Cardiac septum (tissue), 1 donor: ENCODE measurements around the gene SMC3. TPM values are rescaled to one million over a fixed set of nuclear protein-coding genes. Genes with fewer than 3 reads are reported as not detected.

Experiments
- DNase-seq: peaks from one replicate; pipeline ENCODE4 v3.0.0-alpha.2; 2020; ENCODE audit warnings: low spot score
- intact Hi-C: fragments of 100-400 bp; cut with DNase I; formaldehyde crosslinking; loops from one replicate; pipeline ENCODE4 v1.14.0; 2022
- total RNA-seq: library from RNA; stranded (reverse); fragmentation: NEBNext Ultra II Directional; extraction: Animal tissue kit (Norgen Biotek cat#: 25700); gene quantifications from one replicate; pipeline ENCODE4 v1.2.1, GENCODE V29; 2021
- donor health status: DM: no; HTN: no; CAD: no.

Gene SMC3
- total RNA-seq, 1 donor from 2014 or later = 21.3 TPM

GRCh38 chr10:110652475-110653118, 85.1 kb downstream of the SMC3 start:
- no peak for DNase-seq
- intact Hi-C loops = no loop called here

Other genes with a start within 250 kb of the SMC3 start
- 29.4 TPM for gene DUSP5, start 69.8 kb upstream of the SMC3 start, total RNA-seq
- 105 TPM for gene RBM20, start 76.6 kb downstream of the SMC3 start, total RNA-seq